Vagina (tissue), 2 donors: ENCODE results near the gene TM9SF4.

Source experiments
- CTCF ChIP-seq, 3 experiments: fragments of 450-650 bp in 2 of 3; fragments of 200-600 bp in 1 of 3; sonication (generic) in 1 of 3; IDR thresholded peaks; one replicate each; pipeline ENCODE4 v1.5.1; 2017 to 2019; ENCODE audit warnings: antibody characterized with exemption in 3 of 3, mild to moderate bottlenecking in 2 of 3, moderate library complexity in 2 of 3
- POLR2A ChIP-seq, 2 donors: fragments of 450-650 bp; IDR thresholded peaks; one replicate each; pipeline ENCODE4 v1.6.1; 2017; ENCODE audit warnings: antibody characterized with exemption in 2 of 2, mild to moderate bottlenecking in 2 of 2, moderate library complexity in 2 of 2

- TF ChIP-seq POLR2A (IDR thresholded peaks at IDR 0.05) (no peak), CTCF (IDR thresholded peaks at IDR 0.05) (no peak)
Observed at GRCh38 chr20:32138921-32139320, 29.4 kb downstream of the TM9SF4 start.
